HFF-Myc (cell line): ENCODE measurements around the gene USP4.
"Not testable (repeated sequence)": the region's sequence is repeated elsewhere in the genome, so short reads cannot be mapped to it uniquely, and the experiment has no call there.

Experiments
- DNase-seq: peaks from one replicate; pipeline ENCODE4 v3.0.0-alpha.2; 2011; ENCODE audit warnings: low read depth; ENCODE audit errors: extremely low read depth
- H3K4me3 ChIP-seq: replicated peaks from 2 replicates; pipeline ENCODE4 v1.5.1; 2011; ENCODE audit warnings: low read depth, mild to moderate bottlenecking, control low read depth, low read length
- CTCF ChIP-seq: IDR thresholded peaks from 2 replicates; pipeline ENCODE4 v1.5.1; 2012; ENCODE audit warnings: mild to moderate bottlenecking, low read depth, low read length, control low read depth; ENCODE audit errors: missing control alignments

Gene USP4

DNA sequence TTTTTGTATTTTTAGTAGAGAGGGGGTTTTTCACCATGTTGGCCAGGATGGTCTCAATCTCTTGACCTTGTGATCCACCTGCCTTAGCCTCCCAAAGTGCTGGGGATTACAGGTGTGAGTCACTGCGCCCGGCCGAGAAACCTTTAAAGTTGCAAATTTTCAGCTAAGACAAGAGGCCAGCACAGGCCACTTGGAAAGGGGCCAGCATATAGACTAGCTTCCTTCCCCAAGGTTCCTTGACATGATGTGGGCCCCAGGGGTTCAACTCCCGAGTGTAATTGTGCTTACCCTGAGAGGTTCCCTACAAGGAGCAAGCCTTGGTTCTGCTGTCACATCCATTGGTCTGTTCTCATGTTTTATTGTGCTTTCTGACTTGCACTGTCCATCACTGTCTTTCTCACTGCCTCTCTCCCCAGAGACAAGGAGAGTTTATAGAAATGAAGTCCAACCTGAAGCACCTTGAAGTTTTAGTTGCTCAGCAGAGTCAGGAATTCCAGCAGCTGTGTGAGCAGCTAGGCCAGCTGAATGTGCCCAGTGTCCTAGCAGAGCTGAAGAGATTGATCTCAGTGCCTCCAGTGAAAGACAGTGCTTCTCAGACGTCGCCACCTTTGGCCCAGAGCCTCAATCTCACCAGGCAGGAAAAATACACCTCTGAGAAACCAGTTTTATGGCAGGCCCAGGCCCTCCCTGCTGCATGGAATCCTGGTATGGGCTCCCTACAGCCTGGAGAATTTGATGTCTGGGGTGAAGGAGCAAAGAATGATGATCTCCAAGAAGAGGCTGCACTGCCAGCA, 83.9 kb downstream of the USP4 start:
- DNase-seq: no peak
- no peak for TF ChIP-seq CTCF
- no peak overlapping the region for H3K4me3 ChIP-seq

DNA sequence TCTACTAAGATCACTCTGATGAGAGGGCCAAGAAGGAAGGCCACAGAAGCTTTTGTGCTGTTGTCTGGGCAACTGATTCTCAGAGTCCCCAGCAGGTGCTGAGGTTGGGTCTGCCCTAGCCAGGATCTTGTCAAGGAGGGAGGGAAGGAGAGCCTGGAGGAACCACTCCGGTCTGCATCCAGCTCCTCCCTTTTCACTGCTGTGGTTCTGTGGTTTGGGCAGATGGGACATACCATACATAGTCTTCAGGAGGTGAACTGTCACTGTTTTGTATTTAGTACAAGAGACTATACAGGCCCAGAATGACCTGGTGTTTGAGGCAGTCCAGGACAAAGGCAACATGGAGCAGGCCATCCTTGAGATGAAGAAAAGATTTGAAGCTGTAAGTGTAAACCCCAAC, 84.7 kb downstream of the USP4 start:
- no peak for TF ChIP-seq CTCF
- no peak for DNase-seq
- H3K4me3 ChIP-seq: no peak overlapping the region

DNA sequence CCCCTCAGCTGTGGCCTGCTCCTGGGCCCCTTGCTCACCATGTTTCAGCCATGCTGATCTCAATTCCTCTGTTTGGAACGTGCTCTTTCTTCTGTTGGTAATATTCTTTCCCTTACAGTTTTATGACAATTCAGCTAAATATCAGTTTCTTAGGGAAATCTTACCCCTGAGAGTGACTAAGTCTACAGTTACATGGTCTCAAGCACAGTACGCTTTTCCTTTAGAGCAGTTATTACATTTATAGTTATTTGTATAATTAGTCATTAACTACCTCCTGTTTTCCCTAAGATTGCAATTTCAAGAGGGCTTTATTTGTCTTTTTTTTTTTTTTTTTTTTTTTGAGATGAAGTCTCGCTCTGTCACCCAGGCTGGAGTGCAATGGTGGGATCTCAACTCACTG, 86.3 kb downstream of the USP4 start:
- DNase-seq: no peak
- no peak overlapping the region for H3K4me3 ChIP-seq
- no peak for TF ChIP-seq CTCF

DNA sequence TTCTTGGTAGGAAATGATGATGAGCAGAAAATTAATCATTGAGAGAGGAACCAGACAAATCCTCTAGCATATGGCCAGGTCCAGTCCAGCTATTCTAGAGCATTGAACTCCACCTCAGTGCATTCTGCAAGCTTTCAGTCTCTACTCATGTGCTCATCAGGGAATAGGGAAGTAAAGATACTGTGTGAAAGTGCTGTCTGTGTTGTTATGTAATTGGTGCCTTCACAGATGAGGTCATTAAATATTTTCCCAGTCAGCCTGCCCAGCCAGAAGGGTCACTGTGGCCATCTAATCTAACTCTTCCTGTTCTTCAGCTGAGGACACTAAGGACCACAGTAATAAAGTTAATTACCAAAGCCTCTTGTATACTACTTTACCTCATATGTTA, 91.0 kb downstream of the USP4 start:
- TF ChIP-seq CTCF: no peak
- H3K4me3 ChIP-seq: no peak overlapping the region
- no peak for DNase-seq

DNA sequence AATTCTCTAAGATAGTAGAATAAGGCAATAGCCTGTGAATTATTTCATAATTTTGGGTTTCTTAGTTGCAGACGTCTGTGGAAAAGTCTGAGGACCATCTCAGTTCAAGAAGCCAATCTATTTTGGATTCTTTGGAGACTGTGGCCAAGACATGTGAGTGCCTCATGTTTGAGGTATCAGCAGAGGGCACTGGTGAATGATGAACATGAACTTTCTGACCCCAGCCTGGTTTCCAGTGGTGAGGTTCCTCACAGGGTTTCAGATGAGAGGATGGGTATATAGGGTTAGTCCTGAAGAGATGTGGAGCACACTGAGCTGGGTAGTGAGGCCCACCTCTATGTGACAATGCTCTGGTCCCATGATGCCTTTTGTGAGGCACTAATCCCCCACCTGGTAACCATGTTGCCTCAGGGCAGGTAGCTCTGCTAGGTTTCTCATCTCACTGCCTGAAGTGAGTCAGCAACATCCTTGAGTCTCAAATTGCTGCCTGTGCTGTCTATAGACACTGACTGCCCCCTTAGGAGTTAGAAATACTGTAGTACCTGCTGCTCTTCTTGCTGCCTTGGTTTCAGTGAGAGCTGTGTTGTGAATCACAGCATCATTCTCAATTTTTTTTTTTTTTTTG, 95.2 kb downstream of the USP4 start:
- DNase-seq: no peak
- TF ChIP-seq CTCF: no peak
- H3K4me3 ChIP-seq: no peak overlapping the region

- not testable (repeated sequence) for H3K4me3 ChIP-seq, DNase-seq
These were observed 99.8 kb downstream of the USP4 start for GRCh38 chr3:49240091-49240490.

- DNase-seq: no peak
- TF ChIP-seq CTCF: no peak
- no peak overlapping the region for H3K4me3 ChIP-seq
These were observed 101.4 kb downstream of the USP4 start for GRCh38 chr3:49238274-49239127.
